ENCODE measurements around the gene LRRC8D.

The LRRC8D gene

GRCh38 chr1:89897347-89898133 lies 76.7 kb downstream of the LRRC8D start:
- no peak for DNase-seq

DNA sequence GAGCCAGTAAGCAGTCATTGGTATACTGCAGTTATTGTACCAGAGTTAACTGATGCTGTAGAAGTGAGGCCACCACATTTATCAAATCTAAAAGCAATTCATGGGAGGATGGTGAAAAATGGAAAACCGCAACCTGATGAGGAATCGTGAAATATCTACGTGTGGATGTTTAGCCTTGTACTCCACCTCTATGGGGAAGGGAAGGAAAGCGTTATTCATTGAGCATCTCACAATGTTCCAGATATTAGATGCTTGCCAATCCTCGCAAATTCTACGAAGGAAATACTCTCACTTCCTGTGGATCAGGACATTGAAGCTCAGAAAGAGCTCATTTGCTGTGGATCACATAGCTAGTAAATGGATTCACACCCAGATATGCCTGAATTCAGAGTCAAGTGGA lies 77.3 kb downstream of the LRRC8D start:
- DNase-seq: no peak

- no peak for DNase-seq
These were observed 78.1 kb downstream of the LRRC8D start for GRCh38 chr1:89898695-89899470.

DNA sequence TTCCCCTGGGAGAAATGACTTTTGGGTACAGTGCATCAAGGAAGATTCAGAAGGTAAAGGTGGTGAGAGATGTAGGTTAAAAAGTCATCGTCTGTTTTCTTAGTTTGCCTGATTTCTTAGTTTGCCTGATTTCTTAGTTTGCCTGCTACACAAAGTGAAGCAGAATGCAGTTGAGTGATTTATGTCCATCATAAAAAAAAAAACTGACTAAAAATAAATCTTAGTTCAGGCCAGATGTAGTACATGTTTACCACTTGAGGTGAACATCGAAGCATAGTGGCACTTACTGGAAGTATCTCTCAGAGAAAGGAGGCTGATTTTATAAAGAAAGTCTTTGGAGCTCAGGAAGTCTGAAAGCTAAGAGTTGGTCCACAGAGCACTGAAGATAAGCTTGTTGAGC lies 79.5 kb downstream of the LRRC8D start:
- DNase-seq: no peak

- DNase-seq: no peak
These were observed 80.2 kb downstream of the LRRC8D start for GRCh38 chr1:89900791-89901708.

- DNase-seq: no peak
These were observed 81.3 kb downstream of the LRRC8D start for GRCh38 chr1:89901957-89902669.

GRCh38 chr1:89903550-89903949 lies 82.7 kb downstream of the LRRC8D start:
- DNase-seq: no peak

GRCh38 chr1:89904219-89904980 lies 83.6 kb downstream of the LRRC8D start:
- no peak for DNase-seq

DNA sequence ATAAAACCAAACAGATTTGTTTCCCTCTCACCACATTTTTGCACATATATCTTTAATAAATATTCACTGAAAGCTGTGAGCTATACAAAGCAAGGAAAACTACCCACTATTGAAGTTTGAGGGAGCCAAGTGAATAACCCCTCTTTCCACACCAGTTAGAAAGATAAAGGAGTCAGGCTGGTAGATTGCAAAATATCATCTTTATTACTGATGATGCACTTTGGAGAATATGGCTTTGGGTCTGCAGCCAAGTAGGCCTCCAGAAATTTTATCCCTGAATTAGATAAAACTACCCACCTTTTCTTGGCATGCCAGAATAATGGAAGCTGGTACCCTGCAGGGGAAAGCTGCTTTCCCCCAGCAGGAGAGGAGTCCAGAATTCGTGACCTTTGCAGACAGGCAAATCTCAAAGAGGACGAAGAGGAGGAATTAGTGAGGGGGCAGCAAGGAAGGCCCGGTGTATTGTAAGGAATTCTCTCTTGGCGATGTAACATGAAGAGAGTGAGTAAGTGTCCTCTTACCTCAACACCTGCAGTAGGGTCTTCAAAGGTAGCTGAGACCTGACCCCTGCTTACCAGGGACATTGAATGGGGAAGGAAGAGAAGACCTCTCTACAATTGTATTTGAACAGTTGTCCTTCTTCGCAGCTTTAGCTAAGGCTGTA lies 84.7 kb downstream of the LRRC8D start:
- no peak for DNase-seq

DNA sequence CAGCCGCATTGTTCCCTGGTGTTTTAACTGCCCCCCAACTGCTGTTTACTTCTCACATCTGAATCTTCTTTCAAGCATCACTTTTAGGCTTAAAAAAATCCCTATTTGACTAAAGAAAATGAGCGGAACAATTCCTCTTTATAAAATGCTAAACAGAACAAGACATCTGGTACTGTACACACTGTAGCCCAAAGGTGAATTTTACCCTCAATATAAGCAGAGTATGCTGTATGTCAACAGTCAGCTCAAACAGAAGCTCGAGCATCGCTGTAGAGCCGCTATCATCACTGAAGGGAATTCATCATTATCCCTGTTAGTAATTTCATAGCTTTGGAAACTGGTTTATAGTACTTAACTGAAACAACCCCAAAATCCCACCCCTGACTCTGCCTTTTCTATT lies 85.3 kb downstream of the LRRC8D start:
- no peak for DNase-seq

DNA sequence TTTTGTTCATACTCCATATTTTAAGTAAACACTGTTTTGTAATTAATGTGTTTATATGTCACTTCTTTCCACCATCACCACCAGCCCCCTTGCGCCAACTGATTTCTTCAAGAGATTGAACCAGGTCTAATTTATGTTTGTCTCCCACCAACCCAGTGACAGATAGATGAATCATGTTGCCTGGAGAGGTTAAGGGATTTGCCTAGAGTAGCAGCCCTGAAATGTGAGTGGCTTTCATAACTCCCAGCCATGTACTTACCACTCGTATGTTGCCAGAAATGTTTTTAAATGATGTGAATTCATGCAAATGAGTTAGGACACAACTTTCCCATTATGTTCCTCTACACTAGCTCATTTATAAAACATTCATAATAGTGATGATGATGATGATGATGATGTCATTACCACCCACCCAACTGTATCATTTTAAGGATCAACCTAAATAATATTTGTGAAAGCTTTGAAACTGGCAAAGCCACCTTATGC lies 86.9 kb downstream of the LRRC8D start:
- no peak for DNase-seq

- no peak for DNase-seq
These were observed 87.4 kb downstream of the LRRC8D start for GRCh38 chr1:89908273-89908671.

- DNase-seq: no peak
These were observed 88.0 kb downstream of the LRRC8D start for GRCh38 chr1:89908672-89909436.

DNA sequence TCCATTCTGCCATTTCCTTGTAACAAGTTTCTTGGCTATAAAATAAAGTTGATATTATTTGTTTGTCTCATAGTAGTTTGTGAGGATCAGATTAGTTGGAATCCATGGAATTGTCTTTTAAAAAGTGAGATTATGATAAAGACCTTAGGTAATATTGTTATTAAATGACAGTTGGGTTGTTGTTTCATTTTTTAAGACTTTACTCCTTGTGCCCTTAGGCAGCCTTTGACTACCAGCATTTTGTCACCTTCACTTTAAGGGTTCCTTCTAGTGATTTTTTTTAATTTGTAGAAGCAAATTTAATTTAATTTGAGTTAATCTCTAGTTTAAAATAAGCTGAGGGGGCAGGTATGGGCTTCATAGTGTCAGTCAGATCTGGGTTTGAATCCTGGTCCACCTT lies 89.4 kb downstream of the LRRC8D start:
- DNase-seq: no peak

- no peak for DNase-seq
These were observed 89.9 kb downstream of the LRRC8D start for GRCh38 chr1:89910780-89911179.

DNA sequence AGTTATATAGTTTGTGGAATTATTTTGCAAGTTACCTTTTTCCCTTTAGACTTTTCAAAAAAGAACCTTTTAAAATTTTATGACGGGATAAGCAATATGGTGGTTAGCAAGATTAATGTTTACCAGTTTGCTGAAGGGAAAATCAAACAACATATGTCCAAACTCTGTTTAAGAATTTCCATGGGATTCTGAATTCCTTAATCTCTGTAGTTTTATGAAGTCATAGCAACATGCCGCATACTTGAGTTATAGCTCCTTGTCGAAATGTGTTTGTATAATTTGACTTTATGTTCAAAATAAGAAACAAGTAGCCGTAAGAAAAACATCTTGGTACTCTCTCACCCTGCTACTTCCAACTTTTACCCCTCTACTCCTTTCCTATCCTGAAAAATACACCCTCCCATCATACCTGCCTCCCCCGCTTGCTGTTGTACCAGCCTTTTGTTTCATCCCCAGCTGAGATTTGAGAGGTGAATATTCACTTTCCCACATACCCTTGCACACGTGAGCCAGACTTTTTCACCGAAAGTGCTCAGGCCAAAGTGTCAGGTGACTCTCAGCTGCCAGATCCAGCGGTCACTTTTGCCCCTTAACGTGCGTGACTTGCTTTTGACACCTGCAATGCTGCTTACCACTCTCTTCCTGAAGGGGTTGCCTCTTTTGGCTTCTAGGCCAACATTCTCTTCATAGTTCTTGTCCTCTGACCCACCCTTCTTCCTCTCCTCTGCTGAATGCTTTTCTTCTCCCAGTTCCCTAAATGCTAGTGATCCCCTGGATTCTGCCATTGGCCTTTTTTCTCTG lies 90.6 kb downstream of the LRRC8D start:
- no peak for DNase-seq

- DNase-seq: no peak
These were observed 91.2 kb downstream of the LRRC8D start for GRCh38 chr1:89912073-89912472.

DNA sequence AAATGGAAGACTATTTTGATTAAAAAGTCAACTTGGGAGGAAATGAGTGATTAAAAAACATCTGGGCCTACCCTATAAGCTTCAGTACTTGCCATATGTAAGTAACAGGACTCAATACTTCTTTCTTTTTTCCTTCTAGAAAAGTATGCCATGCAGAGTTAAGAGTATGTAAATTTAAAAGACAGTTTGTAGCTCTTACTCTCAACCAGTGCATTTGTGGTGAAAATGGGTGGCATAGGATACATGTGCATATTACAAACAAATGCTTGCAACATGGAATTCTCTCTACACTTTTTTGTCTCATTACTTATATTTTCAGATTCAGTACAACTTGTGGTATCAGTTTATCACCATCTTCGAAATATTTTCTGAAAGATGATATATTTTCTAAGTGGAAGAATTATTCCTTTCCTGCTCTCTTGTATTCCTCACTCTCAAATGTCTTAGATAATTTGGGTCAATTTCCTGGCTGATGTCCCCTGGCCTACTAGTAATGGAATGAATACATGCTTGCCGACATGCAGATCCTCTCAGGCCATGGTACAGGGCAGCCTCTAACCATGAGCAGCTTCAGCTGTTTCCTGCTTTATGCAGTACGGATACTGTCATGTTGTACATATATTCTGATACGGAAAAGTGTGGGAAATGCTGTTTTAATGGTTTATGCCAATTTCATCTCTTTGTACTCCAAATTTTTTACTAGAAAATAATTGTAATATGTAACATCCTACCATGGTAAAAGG lies 92.7 kb downstream of the LRRC8D start:
- no peak for DNase-seq

DNA sequence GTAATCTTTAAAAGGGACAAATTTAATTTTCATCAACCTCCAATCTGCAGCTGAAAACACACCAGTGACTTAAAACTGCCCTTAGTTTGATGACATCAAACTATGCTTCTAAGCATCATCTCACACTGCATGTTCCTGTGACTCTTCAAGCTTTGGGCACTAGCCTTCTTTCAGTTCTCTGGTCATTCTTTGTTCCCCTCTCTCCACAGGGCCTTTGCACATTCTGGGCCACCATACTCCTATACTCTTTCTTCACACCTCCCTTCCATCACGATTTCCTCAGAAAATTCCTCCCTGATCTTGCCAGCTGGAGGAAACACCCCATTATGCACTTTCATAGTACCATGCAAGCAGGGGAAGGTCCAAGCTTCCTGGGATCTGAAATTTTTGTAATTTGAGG lies 96.5 kb downstream of the LRRC8D start:
- DNase-seq: no peak
